ENCODE results near the gene PIK3R2.

The PIK3R2 gene

GRCh38 chr19:18123819-18124218, 29.1 kb upstream of the PIK3R2 start:
- Histone ChIP-seq H3K4me3 (ENCODE audit: low read depth, low read length) (no peak overlapping the region), H3K9ac (ENCODE audit: low read depth, low read length) (no peak overlapping the region)

GRCh38 chr19:18126097-18126496, 26.9 kb upstream of the PIK3R2 start:
- no peak overlapping the region for H3K27ac ChIP-seq (ENCODE audit: low read depth, low read length)

More at GRCh38 chr19:18123819-18124218, 29.1 kb upstream of the PIK3R2 start:
- Histone ChIP-seq H3K9me3 (ENCODE audit: control insufficient read depth, insufficient read depth, low read length) (no peaks in the 10 kb centered on the region), H3K36me3 (ENCODE audit: control insufficient read depth, insufficient read depth, low read length) (peaks cover 33% of the 10 kb centered on the region), H3K27me3 (ENCODE audit: control insufficient read depth, insufficient read depth, low read length) (no peaks in the 10 kb centered on the region), H3K4me1 (ENCODE audit: control insufficient read depth, insufficient read depth, low read length) (peaks cover 4% of the 10 kb centered on the region; the same call in 1 of the 2 replicates), H3K27ac (ENCODE audit: low read depth, low read length) (no peak overlapping the region)

GRCh38 chr19:18128044-18128443, 24.9 kb upstream of the PIK3R2 start:
- H3K27ac ChIP-seq (ENCODE audit: low read depth, low read length) = no peak overlapping the region
- H3K9ac ChIP-seq (ENCODE audit: low read depth, low read length) = no peak overlapping the region
- no peaks in the 10 kb centered on the region for H3K9me3 ChIP-seq (ENCODE audit: control insufficient read depth, insufficient read depth, low read length)
- no peaks in the 10 kb centered on the region for H3K27me3 ChIP-seq (ENCODE audit: control insufficient read depth, insufficient read depth, low read length)
- no peak overlapping the region for H3K4me3 ChIP-seq (ENCODE audit: low read depth, low read length)
- H3K4me1 ChIP-seq (ENCODE audit: control insufficient read depth, insufficient read depth, low read length) = no peaks in the 10 kb centered on the region
- peaks cover 50% of the 10 kb centered on the region for H3K36me3 ChIP-seq (ENCODE audit: control insufficient read depth, insufficient read depth, low read length)

More at GRCh38 chr19:18126097-18126496, 26.9 kb upstream of the PIK3R2 start:
- Histone ChIP-seq H3K4me1 (ENCODE audit: control insufficient read depth, insufficient read depth, low read length) (no peaks in the 10 kb centered on the region), H3K9me3 (ENCODE audit: control insufficient read depth, insufficient read depth, low read length) (no peaks in the 10 kb centered on the region), H3K36me3 (ENCODE audit: control insufficient read depth, insufficient read depth, low read length) (peaks cover 48% of the 10 kb centered on the region), H3K27me3 (ENCODE audit: control insufficient read depth, insufficient read depth, low read length) (no peaks in the 10 kb centered on the region), H3K9ac (ENCODE audit: low read depth, low read length) (no peak overlapping the region), H3K4me3 (ENCODE audit: low read depth, low read length) (no peak overlapping the region)

GRCh38 chr19:18128805-18129204, 24.2 kb upstream of the PIK3R2 start:
- no peaks in the 10 kb centered on the region for H3K27me3 ChIP-seq (ENCODE audit: control insufficient read depth, insufficient read depth, low read length)
- H3K27ac ChIP-seq (ENCODE audit: low read depth, low read length) = no peak overlapping the region
- H3K36me3 ChIP-seq (ENCODE audit: control insufficient read depth, insufficient read depth, low read length) = peaks cover 51% of the 10 kb centered on the region
- no peak overlapping the region for H3K4me3 ChIP-seq (ENCODE audit: low read depth, low read length)
- H3K4me1 ChIP-seq (ENCODE audit: control insufficient read depth, insufficient read depth, low read length) = no peaks in the 10 kb centered on the region
- no peak overlapping the region for H3K9ac ChIP-seq (ENCODE audit: low read depth, low read length)
- H3K9me3 ChIP-seq (ENCODE audit: control insufficient read depth, insufficient read depth, low read length) = no peaks in the 10 kb centered on the region

GRCh38 chr19:18130523-18131242, 22.3 kb upstream of the PIK3R2 start:
- no peaks in the 10 kb centered on the region for H3K27me3 ChIP-seq (ENCODE audit: control insufficient read depth, insufficient read depth, low read length)
- no peak overlapping the region for H3K4me3 ChIP-seq (ENCODE audit: low read depth, low read length)
- no peak overlapping the region for H3K27ac ChIP-seq (ENCODE audit: low read depth, low read length)
- peaks cover 57% of the 10 kb centered on the region for H3K36me3 ChIP-seq (ENCODE audit: control insufficient read depth, insufficient read depth, low read length)
- H3K9ac ChIP-seq (ENCODE audit: low read depth, low read length) = no peak overlapping the region
- H3K9me3 ChIP-seq (ENCODE audit: control insufficient read depth, insufficient read depth, low read length) = no peaks in the 10 kb centered on the region
- no peaks in the 10 kb centered on the region for H3K4me1 ChIP-seq (ENCODE audit: control insufficient read depth, insufficient read depth, low read length)

- H3K4me3 ChIP-seq (ENCODE audit: low read depth, low read length) = no peak overlapping the region
- H3K9ac ChIP-seq (ENCODE audit: low read depth, low read length) = no peak overlapping the region
- no peaks in the 10 kb centered on the region for H3K27me3 ChIP-seq (ENCODE audit: control insufficient read depth, insufficient read depth, low read length)
- no peaks in the 10 kb centered on the region for H3K9me3 ChIP-seq (ENCODE audit: control insufficient read depth, insufficient read depth, low read length)
- no peaks in the 10 kb centered on the region for H3K4me1 ChIP-seq (ENCODE audit: control insufficient read depth, insufficient read depth, low read length)
- H3K27ac ChIP-seq (ENCODE audit: low read depth, low read length) = no peak overlapping the region
- peaks cover 60% of the 10 kb centered on the region for H3K36me3 ChIP-seq (ENCODE audit: control insufficient read depth, insufficient read depth, low read length)
Observed at GRCh38 chr19:18131841-18132596, 20.9 kb upstream of the PIK3R2 start.

- H3K9me3 ChIP-seq (ENCODE audit: control insufficient read depth, insufficient read depth, low read length) = no peaks in the 10 kb centered on the region
- H3K9ac ChIP-seq (ENCODE audit: low read depth, low read length) = no peak overlapping the region
- H3K27me3 ChIP-seq (ENCODE audit: control insufficient read depth, insufficient read depth, low read length) = no peaks in the 10 kb centered on the region
- no peaks in the 10 kb centered on the region for H3K4me1 ChIP-seq (ENCODE audit: control insufficient read depth, insufficient read depth, low read length)
- no peak overlapping the region for H3K27ac ChIP-seq (ENCODE audit: low read depth, low read length)
- peaks cover 51% of the 10 kb centered on the region for H3K36me3 ChIP-seq (ENCODE audit: control insufficient read depth, insufficient read depth, low read length)
- no peak overlapping the region for H3K4me3 ChIP-seq (ENCODE audit: low read depth, low read length)
Observed at GRCh38 chr19:18135712-18136584, 17.0 kb upstream of the PIK3R2 start.

GRCh38 chr19:18137242-18137641, 15.7 kb upstream of the PIK3R2 start:
- Histone ChIP-seq H3K4me3 (ENCODE audit: low read depth, low read length) (no peak overlapping the region), H3K36me3 (ENCODE audit: control insufficient read depth, insufficient read depth, low read length) (peaks cover 54% of the 10 kb centered on the region), H3K27ac (ENCODE audit: low read depth, low read length) (no peak overlapping the region), H3K9me3 (ENCODE audit: control insufficient read depth, insufficient read depth, low read length) (no peaks in the 10 kb centered on the region), H3K4me1 (ENCODE audit: control insufficient read depth, insufficient read depth, low read length) (no peaks in the 10 kb centered on the region), H3K27me3 (ENCODE audit: control insufficient read depth, insufficient read depth, low read length) (no peaks in the 10 kb centered on the region), H3K9ac (ENCODE audit: low read depth, low read length) (no peak overlapping the region)

GRCh38 chr19:18137657-18138339, 15.2 kb upstream of the PIK3R2 start:
- H3K9ac ChIP-seq (ENCODE audit: low read depth, low read length) = no peak overlapping the region
- no peak overlapping the region for H3K27ac ChIP-seq (ENCODE audit: low read depth, low read length)
- no peaks in the 10 kb centered on the region for H3K4me1 ChIP-seq (ENCODE audit: control insufficient read depth, insufficient read depth, low read length)
- no peak overlapping the region for H3K4me3 ChIP-seq (ENCODE audit: low read depth, low read length)
- H3K27me3 ChIP-seq (ENCODE audit: control insufficient read depth, insufficient read depth, low read length) = no peaks in the 10 kb centered on the region
- peaks cover 50% of the 10 kb centered on the region for H3K36me3 ChIP-seq (ENCODE audit: control insufficient read depth, insufficient read depth, low read length)
- H3K9me3 ChIP-seq (ENCODE audit: control insufficient read depth, insufficient read depth, low read length) = no peaks in the 10 kb centered on the region

GRCh38 chr19:18140473-18140872, 12.5 kb upstream of the PIK3R2 start:
- Histone ChIP-seq H3K36me3 (ENCODE audit: control insufficient read depth, insufficient read depth, low read length) (peaks cover 56% of the 10 kb centered on the region), H3K27ac (ENCODE audit: low read depth, low read length) (no peak overlapping the region), H3K9me3 (ENCODE audit: control insufficient read depth, insufficient read depth, low read length) (no peaks in the 10 kb centered on the region), H3K9ac (ENCODE audit: low read depth, low read length) (no peak overlapping the region), H3K27me3 (ENCODE audit: control insufficient read depth, insufficient read depth, low read length) (no peaks in the 10 kb centered on the region), H3K4me3 (ENCODE audit: low read depth, low read length) (no peak overlapping the region), H3K4me1 (ENCODE audit: control insufficient read depth, insufficient read depth, low read length) (no peaks in the 10 kb centered on the region)

Data from HUES48 (cell line).